Activated CD8-positive, alpha-beta memory T cell treated with anti-CD3 and anti-CD28 coated beads for 36 hours (primary cell): ENCODE results near the gene PCK2. TPM values are rescaled to one million over a fixed set of nuclear protein-coding genes. Genes with fewer than 3 reads are reported as not detected.

Experiments used
- CTCF ChIA-PET: fragments of 350-600 bp; sonication (Branson Sonifier 250); formaldehyde crosslinking; loops from one replicate; lab custom pipeline; 2021; ENCODE audit warnings: antibody characterized with exemption; lab: Charles Lee
- POLR2A ChIA-PET: fragments of 350-600 bp; sonication (Branson Sonifier 250); formaldehyde crosslinking; loops from one replicate; lab custom pipeline; 2021; ENCODE audit warnings: antibody characterized with exemption; lab: Charles Lee
- total RNA-seq, 2 experiments: library from RNA; stranded (reverse); gene quantifications; one replicate each; pipeline ENCODE4 v1.2.3, GENCODE V29; 2021

PCK2 gene
- total RNA-seq, 2 experiments from 2014 or later: 118 to 125 TPM

DNA sequence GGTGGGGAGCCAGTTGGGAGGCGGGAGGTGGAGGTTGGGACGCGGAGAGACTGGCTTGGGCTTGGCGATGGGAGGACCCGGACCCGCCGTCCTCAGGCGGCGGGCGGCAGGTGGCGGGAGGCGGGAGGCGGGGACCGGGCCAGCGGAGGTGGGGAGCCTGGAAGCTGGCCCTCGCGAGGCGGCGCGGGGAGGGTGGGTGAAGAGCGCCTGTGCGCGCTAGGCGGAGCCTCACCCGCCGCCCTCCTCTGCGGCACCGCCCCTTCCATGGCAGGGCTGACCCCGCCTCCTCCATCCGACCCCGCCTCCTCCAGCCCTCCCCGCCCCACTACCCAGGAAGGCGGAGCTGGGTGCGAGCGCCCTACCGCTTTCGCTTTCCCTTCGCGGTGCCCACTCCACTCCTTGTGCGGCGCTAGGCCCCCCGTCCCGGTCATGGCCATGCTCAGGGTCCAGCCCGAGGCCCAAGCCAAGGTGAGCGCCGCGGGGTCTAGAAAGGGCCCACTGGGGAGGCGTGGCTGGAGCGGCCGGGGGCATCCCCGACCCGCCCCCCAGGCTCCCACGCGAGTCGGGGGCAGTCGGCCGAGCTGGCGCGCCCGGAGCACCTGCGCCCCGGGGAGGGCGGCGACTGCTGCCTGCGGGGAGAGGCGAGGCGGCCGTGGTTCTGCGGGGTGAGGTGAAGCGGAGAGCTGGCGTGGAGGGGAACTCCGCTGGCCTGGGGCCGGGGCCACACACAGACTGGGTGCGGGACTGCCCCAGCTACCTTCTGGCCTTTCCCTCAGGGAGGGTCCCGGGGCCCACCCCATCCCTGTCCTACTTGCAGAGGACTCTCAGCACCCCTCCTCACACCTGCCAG, 41.9 kb downstream of the PCK2 start, which contains the start of gene PSME1:
PSME1 (plus strand) TSS at position 361 of the 850 bp plus-strand sequence; CDS start at position 430, 69 bp downstream.
- POLR2A ChIA-PET: interaction anchor here (0.7 to 4.1 kb wide), 8 partner anchors 9 to 492 kb away, joined by 3 to 34 read pairs (median 6); partner anchors contain the start of genes DCAF11, IRF9, NRL and PSME2
- CTCF ChIA-PET: interaction anchor here (0.7 to 4.7 kb wide), 10 partner anchors 9 to 59 kb away, joined by 3 to 34 read pairs (median 6); partner anchors contain the start of genes IRF9, RNF31 and TM9SF1

DNA sequence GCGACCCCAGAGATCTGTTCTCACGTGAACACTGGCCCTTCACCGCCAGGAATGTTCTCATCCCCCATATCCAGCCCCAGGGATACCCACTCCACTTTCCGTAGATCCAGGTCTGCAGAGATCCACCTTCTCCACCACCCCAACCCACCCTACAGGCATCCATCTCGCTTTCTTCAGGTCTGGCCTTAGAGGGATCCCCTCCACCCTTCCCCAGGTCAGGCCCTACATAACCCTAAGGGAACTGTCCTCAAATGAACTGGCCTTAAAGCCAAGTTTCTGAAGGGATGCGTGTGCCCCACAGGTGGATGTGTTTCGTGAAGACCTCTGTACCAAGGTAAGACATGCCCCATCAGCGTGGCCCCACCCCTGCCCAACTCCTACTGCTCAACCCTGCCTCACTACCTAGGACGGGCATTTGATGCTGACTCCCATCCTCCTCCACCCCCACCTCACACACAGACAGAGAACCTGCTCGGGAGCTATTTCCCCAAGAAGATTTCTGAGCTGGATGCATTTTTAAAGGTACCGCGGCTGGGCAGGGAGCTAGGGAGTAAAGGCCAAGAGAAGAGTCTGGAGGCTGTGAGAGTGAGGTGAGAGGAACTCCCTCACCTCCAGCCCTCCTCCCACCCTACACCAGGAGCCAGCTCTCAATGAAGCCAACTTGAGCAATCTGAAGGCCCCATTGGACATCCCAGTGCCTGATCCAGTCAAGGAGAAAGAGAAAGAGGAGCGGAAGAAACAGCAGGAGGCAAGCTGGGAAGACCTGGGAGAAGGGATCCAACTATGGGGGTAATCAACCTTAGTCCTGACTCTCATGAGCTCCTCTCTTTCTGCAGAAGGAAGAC, 42.8 kb downstream of the PCK2 start:
- CTCF ChIA-PET: interaction anchor here (0.7 to 4.7 kb wide), 8 partner anchors 9 to 44 kb away, joined by 3 to 34 read pairs (median 6); partner anchors contain the start of genes IRF9 and RNF31
- POLR2A ChIA-PET: interaction anchor here (0.5 to 4.1 kb wide), 6 partner anchors 10 to 77 kb away, joined by 3 to 34 read pairs (median 12); partner anchors contain the start of genes CHMP4A, DCAF11, IRF9 and NRL

DNA sequence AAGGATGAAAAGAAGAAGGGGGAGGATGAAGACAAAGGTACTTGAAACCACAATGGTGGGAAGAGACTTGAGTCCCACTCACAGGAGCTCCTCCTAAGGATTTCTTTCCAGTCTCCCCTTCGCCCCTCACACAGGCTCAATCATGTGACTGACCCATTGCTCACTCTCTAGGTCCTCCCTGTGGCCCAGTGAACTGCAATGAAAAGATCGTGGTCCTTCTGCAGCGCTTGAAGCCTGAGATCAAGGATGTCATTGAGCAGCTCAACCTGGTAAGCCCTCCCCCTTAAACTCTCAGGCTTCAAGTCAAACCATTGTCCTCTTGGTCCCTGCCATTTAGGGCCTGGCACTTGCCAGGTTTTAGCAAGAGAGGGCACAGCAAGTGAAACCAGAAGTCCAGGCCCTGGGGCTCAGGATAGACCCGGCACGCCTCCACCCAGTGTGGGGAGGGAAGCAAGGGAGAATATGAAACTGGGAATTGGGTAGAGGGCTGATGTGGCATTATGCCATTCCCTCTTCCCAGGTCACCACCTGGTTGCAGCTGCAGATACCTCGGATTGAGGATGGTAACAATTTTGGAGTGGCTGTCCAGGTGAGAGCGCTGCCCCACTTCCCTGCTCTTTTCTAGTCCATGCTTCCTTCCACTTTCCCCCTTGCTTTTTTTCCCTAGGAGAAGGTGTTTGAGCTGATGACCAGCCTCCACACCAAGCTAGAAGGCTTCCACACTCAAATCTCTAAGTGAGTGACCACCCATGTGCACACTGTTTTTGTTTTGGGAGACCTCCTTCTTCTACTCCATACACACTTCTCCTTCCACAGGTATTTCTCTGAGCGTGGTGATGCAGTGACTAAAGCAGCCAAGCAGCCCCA, 43.7 kb downstream of the PCK2 start:
- ChIA-PET POLR2A (interaction anchor here (0.7 to 4.1 kb wide), 3 partner anchors 9 to 76 kb away, joined by 3 to 34 read pairs (median 24); partner anchors contain the start of genes CHMP4A, DCAF11, NRL and PSME2), CTCF (interaction anchor here (1.2 to 4.7 kb wide), 4 partner anchors 10 to 29 kb away, joined by 3 to 34 read pairs (median 6); partner anchors contain the start of genes IRF9 and RNF31)

DNA sequence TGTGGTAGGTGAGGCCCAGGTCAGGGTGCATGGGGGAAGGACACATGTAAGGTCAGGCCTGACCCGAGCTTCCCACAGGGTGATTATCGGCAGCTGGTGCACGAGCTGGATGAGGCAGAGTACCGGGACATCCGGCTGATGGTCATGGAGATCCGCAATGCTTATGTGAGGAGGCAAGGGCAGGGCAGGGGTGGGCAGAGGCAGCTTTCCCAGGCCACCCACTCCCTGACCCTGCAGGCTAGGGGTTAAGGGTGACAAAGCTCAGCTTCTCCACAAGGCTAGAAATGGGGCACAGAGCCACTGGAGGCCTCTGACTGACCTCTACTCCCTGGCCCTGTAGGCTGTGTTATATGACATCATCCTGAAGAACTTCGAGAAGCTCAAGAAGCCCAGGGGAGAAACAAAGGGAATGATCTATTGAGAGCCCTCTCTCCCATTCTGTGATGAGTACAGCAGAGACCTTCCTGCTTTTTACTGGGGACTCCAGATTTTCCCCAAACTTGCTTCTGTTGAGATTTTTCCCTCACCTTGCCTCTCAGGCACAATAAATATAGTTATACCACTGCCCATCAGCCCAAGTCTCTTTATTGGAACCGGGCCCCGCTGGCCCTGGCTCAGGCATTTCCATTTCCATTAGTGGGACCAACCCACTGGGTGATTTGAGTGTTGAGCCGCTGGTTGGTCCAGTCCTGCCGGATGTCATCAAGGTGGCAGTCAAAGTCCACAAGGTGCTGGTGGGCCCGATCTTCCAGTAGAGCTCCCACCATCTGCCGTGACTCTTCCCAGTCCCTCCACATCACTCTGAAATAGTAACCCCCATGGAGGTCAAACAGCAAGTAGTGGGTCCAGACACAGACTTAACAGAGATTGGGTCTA, 44.5 kb downstream of the PCK2 start:
- CTCF ChIA-PET: interaction anchor here (1.2 to 4.7 kb wide), 2 partner anchors 23 to 30 kb away, joined by 3 to 34 read pairs; partner anchors contain the start of gene IRF9
- POLR2A ChIA-PET: interaction anchor here (4.1 kb wide), 1 partner anchor 8 kb away, joined by 34 read pairs; the partner anchor contains the start of genes PSME2 and RNF31

DNA sequence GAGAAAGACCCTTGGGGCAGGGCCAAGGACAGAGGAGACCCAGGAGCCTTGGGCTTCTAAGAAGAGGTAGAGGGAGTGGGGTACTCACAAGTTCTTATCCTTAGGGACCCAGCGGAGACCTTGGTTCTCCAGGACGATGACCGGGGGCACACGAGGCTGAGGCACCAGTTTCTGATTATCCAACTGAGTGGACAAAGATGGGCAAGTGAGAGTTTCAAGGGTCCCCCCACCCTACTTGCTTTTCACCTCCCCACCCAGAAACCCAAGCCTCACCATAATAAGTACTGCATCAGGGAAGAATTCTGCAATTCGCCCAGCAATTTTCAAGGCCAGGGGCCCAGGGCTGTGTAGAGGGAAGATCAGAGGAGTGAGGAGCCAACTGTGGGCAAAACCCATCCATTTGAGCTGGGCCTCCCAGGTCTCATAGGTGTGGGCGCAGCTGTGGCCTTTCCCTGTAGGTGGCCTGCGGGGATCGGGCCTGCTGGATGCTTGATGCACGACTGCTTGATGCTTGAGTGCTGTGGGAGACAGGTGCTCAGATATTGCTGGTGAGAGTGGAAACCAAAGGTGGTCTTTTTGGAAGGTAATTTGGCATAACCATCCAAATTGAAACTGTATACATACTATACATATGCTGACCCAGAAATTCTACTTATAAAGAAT, 45.3 kb downstream of the PCK2 start:
- CTCF ChIA-PET: interaction anchor here (4.7 kb wide), 1 partner anchor 22 kb away, joined by 34 read pairs; the partner anchor contains the start of gene IRF9
- POLR2A ChIA-PET: no interaction called here

DNA sequence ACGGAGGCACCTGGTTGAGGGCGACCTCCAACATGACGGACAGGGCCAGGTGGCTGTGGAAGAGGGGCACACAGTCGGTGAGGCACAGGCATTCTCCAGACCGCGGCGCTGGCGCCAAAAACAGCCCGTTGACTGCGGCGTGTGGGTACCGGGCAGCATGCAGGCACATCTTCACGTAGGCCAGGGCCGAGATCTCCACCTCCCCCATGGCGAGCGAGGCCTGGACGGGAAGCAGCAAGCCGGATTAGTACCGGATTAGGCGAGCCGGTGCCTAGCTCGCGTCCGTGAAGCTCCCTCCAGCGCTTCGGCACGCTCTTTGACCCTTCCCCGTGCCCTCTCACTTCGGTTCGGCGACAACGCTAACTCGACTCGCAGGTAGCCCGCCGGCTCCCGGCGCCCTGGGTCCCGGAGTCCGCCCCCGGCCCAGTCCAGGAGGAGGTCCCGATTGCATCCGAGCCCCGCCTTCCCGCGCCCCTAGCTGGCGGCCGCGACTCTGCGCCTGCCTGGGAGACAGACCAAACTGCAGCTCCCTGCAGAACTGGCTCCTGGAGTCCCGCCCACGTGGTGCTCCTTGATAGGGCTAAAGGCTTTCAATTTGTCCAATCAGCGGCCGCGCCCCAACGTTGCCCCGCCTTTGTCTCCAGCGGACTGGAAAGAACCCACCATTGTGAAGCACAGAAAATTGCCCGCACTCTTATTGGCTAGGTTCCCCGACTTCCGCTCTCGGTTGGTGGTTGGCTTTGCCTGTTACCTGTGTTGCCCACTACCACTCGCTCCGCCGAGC, 47.2 kb downstream of the PCK2 start, which contains the start of gene EMC9:
EMC9 (minus strand) TSS at position 495 of the 784 bp plus-strand sequence; CDS start at position 208, 287 bp downstream.
- CTCF ChIA-PET: interaction anchor here (0.6 to 1.6 kb wide), 4 partner anchors 20 to 50 kb away, joined by 3 to 5 read pairs (median 5); partner anchors contain the start of genes DCAF11 and IRF9
- POLR2A ChIA-PET: interaction anchor here (1.0 to 1.7 kb wide), 5 partner anchors 9 to 102 kb away, joined by 3 to 8 read pairs (median 4); partner anchors contain the start of genes DCAF11, IRF9, NRL and TINF2

DNA sequence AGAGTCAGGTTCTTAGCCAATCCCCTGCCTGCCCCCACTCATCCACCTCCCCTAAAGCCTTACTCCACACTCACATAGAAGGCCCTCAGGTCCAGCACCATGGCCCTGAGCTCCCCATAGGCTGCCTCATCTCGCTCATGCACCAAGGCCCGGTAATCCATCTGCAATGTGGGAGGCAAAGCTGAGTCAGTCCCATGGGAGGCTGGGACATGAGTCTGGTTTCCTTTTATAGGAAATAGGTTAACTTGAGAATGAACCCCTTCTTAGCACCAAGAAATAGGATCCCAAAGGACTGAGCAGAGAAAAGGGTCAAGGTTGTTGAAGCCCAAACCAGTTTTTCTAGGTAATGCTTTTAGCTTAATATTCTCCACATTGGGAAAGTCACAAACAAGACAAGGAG, 49.4 kb downstream of the PCK2 start:
- POLR2A ChIA-PET: no interaction called here
- CTCF ChIA-PET: interaction anchor here (1.4 kb wide), 1 partner anchor 18 kb away, joined by 6 read pairs; the partner anchor contains the start of gene IRF9

DNA sequence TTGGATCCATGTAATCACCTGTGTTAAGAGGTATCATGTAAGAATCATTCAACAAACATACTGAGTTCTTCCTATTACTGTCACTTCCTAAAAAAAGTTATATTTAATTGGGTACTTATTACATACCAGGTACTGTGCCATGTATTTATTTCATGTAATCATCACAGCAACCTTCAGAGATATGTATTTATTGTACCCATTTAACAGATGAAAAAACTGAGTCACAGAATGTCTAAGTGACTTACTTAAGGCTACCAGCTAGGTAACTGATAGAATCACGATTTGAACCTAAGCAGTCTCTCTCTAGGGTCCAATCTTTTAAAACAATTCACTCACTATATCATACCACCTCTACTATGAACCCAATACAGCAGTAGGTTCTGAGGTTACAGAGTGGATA, 50.3 kb downstream of the PCK2 start:
- ChIA-PET CTCF (interaction anchor here (1.4 kb wide), 1 partner anchor 17 kb away, joined by 6 read pairs; the partner anchor contains the start of gene IRF9), POLR2A (no interaction called here)

DNA sequence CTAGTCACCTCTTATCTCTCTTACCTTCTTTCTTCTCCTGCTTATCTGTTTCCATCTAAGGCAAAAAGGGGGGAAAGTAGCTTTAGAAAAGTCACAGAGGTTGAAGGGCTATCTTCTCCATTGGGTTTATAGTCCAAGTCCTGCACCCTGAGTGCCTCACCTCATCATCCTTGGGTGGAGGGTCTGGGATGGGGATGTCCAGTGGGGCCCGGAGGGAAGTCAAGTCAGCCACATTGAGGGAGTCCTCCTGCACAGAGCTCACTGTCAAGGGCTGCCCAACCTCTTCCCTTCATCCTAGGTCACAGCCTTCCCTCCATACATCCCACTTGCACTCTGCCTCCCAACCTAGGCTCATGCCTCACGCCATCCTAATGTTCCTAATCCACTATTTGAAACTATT, 51.1 kb downstream of the PCK2 start:
- ChIA-PET CTCF (interaction anchor here (1.2 to 1.6 kb wide), 3 partner anchors 9 to 30 kb away, joined by 6 to 8 read pairs (median 6); partner anchors contain the start of genes DCAF11, IRF9, NRL and PSME1), POLR2A (interaction anchor here (2.4 to 3.8 kb wide), 3 partner anchors 8 to 31 kb away, joined by 16 to 34 read pairs (median 18); partner anchors contain the start of genes DCAF11, IRF9, NRL and PSME1)

DNA sequence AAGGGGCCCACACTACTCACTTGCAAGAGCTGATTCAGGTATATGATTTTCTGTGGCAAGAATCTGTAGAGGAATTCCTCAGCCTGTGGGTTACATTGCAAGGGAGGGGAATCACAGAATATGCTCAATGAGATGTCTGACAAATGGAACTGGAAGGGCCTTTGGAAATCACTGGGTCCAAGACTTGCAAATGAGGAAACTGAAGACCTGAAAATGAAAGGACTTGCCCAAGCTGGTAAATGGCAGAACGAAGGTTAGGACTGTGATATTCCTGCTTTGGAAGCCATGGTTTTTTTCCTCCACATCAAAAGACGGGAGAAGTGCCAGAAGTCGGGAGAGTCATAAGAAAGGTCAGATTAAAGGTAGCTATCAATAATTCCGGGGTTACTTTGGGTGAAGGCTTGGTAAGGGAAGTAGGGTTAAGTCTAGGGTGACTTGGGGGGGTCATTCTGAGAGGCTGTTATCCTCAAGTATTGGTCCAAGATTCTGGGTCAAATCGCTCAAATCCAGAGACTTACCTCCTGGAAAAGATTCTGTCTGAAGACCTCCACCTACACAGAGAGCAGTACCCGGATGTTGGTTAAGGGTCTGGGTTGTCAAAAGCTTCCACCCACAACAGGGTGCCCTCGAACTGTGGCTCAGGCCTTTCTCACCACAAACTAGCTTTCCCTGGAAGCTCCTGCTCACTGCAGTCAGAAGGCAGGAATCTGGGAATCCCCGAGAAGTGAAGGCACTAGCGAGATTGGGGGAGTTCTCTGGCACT, 51.8 kb downstream of the PCK2 start:
- POLR2A ChIA-PET: interaction anchor here (1.1 to 3.8 kb wide), 5 partner anchors 9 to 51 kb away, joined by 4 to 34 read pairs (median 16); partner anchors contain the start of genes DCAF11, IRF9, NRL and PCK2
- CTCF ChIA-PET: interaction anchor here (1.2 to 2.6 kb wide), 5 partner anchors 9 to 37 kb away, joined by 3 to 8 read pairs (median 6); partner anchors contain the start of genes DCAF11, IRF9, NRL and PSME1

DNA sequence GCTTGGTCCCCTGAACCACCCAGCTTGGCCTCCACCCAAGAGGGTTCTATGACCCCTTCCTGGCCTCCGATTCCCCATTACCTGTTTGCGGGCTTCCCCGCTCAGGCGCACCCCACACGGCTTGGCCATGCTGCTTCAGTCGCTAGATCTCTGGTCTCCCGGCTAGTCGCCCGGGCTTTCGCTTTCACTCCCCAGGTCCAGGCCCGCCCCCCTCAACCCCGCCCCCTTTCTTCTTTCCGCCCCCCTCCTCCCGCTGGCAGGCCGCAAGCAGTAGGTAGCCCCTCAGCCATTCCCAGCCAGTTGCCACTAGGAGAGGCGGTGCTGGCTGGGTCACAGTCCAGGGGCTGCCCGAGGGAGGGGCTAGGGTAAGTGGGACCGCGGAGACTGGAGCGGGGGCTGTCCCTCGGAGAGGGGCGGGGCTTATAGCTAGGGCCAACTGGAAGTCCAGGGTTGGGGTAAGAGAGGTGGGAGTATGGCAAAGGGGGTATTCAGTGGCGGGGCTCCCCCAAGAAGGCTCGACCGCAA, 52.4 kb downstream of the PCK2 start, which contains the start of gene PSME2:
PSME2 (minus strand) TSS at position 158 of the 525 bp plus-strand sequence; CDS start at position 129, 29 bp downstream.
- CTCF ChIA-PET: interaction anchor here (1.2 to 2.7 kb wide), 6 partner anchors 9 to 38 kb away, joined by 3 to 24 read pairs (median 7); partner anchors contain the start of genes DCAF11, IRF9, NRL and PSME1
- POLR2A ChIA-PET: interaction anchor here (0.9 to 3.8 kb wide), 8 partner anchors 10 to 52 kb away, joined by 3 to 34 read pairs (median 7); partner anchors contain the start of genes DCAF11, IRF9, NRL and PCK2

DNA sequence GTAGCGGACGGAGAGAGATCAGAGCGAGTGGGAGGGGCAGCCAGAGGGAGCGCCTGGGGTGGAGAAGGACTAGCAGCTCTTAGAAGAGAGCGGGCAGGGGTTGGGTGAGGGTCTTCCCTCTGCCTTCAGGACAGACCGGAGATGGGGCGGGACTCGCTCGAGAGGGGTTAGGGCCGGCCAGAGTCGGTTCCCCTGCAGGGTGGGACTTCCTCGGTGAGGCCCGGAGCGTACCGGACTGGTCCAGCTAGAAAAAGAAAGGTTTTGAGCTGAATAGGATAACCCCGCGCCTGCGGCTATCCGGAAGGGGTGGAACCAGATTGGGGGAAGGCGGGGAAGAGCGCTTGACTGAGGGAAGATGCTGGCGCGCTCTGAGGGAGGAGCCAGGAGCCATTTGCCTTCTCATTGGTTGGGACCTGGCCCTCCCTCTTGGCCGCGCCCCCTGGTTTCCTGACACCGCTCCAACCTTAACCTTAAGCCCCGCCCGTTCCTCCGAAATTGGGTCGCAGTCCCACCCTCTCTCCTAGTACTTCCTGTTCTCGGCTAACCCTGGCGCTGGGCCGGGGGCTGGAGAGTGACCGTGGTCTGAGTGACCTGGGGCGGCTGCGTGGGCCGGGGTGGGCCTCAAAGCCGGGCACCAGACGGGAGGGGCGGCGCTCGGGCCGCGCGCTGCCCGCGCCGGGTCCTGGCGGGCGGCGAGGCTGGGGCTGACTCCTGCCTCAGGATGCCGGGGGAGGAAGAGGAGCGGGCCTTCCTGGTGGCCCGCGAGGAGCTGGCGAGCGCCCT, 53.1 kb downstream of the PCK2 start, which contains the start of gene RNF31:
RNF31 (plus strand) TSS at position 521 of the 783 bp plus-strand sequence; CDS start at position 722, 201 bp downstream.
- ChIA-PET CTCF (interaction anchor here (0.9 to 2.7 kb wide), 6 partner anchors 8 to 57 kb away, joined by 3 to 24 read pairs (median 7); partner anchors contain the start of genes DCAF11, IRF9, NRL and PSME1), POLR2A (interaction anchor here (0.5 to 3.8 kb wide), 9 partner anchors 10 to 53 kb away, joined by 3 to 34 read pairs (median 4); partner anchors contain the start of genes DCAF11, IRF9, NRL and PCK2)
